Mesenchymal stem cell (in vitro differentiated cells and primary cell): ENCODE measurements around the gene PCDH15.

Source experiments
- DNase-seq: peaks from one replicate; pipeline ENCODE4 v3.0.0-alpha.2; 2013
- H2AFZ ChIP-seq: one replicate; pipeline ENCODE4 v1.6.1; 2013; ENCODE audit warnings: low read depth, mild to moderate bottlenecking, control low read depth, inconsistent platforms, low read length, moderate library complexity
- H2AK5ac ChIP-seq: 2 replicates; pipeline ENCODE4 v1.6.1; 2013; ENCODE audit warnings: low read length, moderate library complexity, mild to moderate bottlenecking, inconsistent platforms; ENCODE audit not compliant: severe bottlenecking
- H2BK120ac ChIP-seq: one replicate; pipeline ENCODE4 v1.6.1; 2013; ENCODE audit warnings: low read depth, mild to moderate bottlenecking, inconsistent platforms, low read length, moderate library complexity
- H2BK12ac ChIP-seq, 2 experiments: one replicate each; pipeline ENCODE4 v1.6.1; 2013; ENCODE audit warnings: inconsistent platforms in 2 of 2, low read length in 2 of 2, mild to moderate bottlenecking in 2 of 2, moderate library complexity in 2 of 2, control low read depth in 1 of 2
- H2BK15ac ChIP-seq: one replicate; pipeline ENCODE4 v1.6.1; 2013; ENCODE audit warnings: mild to moderate bottlenecking, low read depth, inconsistent platforms; ENCODE audit not compliant: poor library complexity, severe bottlenecking
- H2BK5ac ChIP-seq: 2 replicates; pipeline ENCODE4 v1.6.1; 2013; ENCODE audit warnings: low read depth, mild to moderate bottlenecking, low read length, control low read depth, inconsistent platforms; ENCODE audit not compliant: poor library complexity, severe bottlenecking
- H3K14ac ChIP-seq, 2 experiments: one replicate each; pipeline ENCODE4 v1.6.1; 2013; ENCODE audit warnings: inconsistent platforms in 2 of 2, low read length in 2 of 2, control low read depth in 1 of 2, mild to moderate bottlenecking in 1 of 2, moderate library complexity in 1 of 2
- H3K18ac ChIP-seq, 2 experiments: one replicate each; pipeline ENCODE4 v1.6.1; 2013; ENCODE audit warnings: inconsistent platforms in 2 of 2, low read length in 2 of 2, control low read depth in 1 of 2, low read depth in 1 of 2, mild to moderate bottlenecking in 1 of 2
- H3K23ac ChIP-seq, 2 experiments: one replicate each; pipeline ENCODE4 v1.6.1; 2013; ENCODE audit warnings: inconsistent platforms in 2 of 2, low read length in 2 of 2, mild to moderate bottlenecking in 2 of 2, moderate library complexity in 2 of 2, control low read depth in 1 of 2
- H3K27ac ChIP-seq: 2 replicates; pipeline ENCODE4 v1.5.1; 2013; ENCODE audit warnings: mild to moderate bottlenecking, moderate library complexity, low read length, control low read depth, inconsistent platforms; ENCODE audit not compliant: poor library complexity, severe bottlenecking
- H3K27me3 ChIP-seq, 2 experiments: 2 replicates each; pipeline versions ENCODE4 v1.6.1 to v1.7.0; 2013; ENCODE audit warnings: low read length in 2 of 2, mild to moderate bottlenecking in 2 of 2, moderate library complexity in 2 of 2, control low read depth in 1 of 2, inconsistent platforms in 1 of 2; ENCODE audit not compliant: control insufficient read depth in 1 of 2, insufficient read depth in 1 of 2
- H3K36me3 ChIP-seq, 2 experiments: 2 replicates each; pipeline versions ENCODE4 v1.6.1 to v1.7.0; 2013; ENCODE audit warnings: low read length in 2 of 2, control low read depth in 1 of 2, inconsistent platforms in 1 of 2, low read depth in 1 of 2, mild to moderate bottlenecking in 1 of 2; ENCODE audit not compliant: insufficient read depth in 2 of 2, control insufficient read depth in 1 of 2
- H3K4ac ChIP-seq, 2 experiments: one replicate each; pipeline ENCODE4 v1.6.1; 2013; ENCODE audit warnings: inconsistent platforms in 2 of 2, low read length in 2 of 2, mild to moderate bottlenecking in 2 of 2, moderate library complexity in 2 of 2, control low read depth in 1 of 2, low read depth in 1 of 2
- H3K4me1 ChIP-seq: 2 replicates; pipeline ENCODE4 v1.6.1; 2013; ENCODE audit warnings: low read depth, low read length, control low read depth; ENCODE audit not compliant: control insufficient read depth, insufficient read depth
- H3K4me2 ChIP-seq: 2 replicates; pipeline ENCODE4 v1.6.1; 2013; ENCODE audit warnings: low read length, mild to moderate bottlenecking, inconsistent platforms; ENCODE audit not compliant: poor library complexity, severe bottlenecking
- H3K4me3 ChIP-seq, 2 experiments: 2 replicates each; pipeline versions ENCODE4 v1.5.1 to v1.7.0; 2013; ENCODE audit warnings: low read length in 2 of 2, mild to moderate bottlenecking in 2 of 2, control low read depth in 1 of 2, low read depth in 1 of 2; ENCODE audit not compliant: insufficient read depth in 1 of 2
- H3K79me1 ChIP-seq: replicated peaks from 2 replicates; pipeline ENCODE4 v1.6.1; 2013; ENCODE audit warnings: mild to moderate bottlenecking, control low read depth, low read length, inconsistent platforms; ENCODE audit not compliant: poor library complexity, severe bottlenecking
- H3K9ac ChIP-seq: 2 replicates; pipeline ENCODE4 v1.7.0; 2013; ENCODE audit warnings: mild to moderate bottlenecking, low read length, moderate library complexity
- H3K9me3 ChIP-seq: 2 replicates; pipeline ENCODE4 v1.7.0; 2013; ENCODE audit warnings: mild to moderate bottlenecking, low read length; ENCODE audit not compliant: control insufficient read depth
- H4K8ac ChIP-seq: one replicate; pipeline ENCODE4 v1.6.1; 2013; ENCODE audit warnings: inconsistent platforms, mild to moderate bottlenecking, low read length, moderate library complexity
- H4K91ac ChIP-seq: one replicate; pipeline ENCODE4 v1.6.1; 2013; ENCODE audit warnings: mild to moderate bottlenecking, low read length, inconsistent platforms
- WGBS: methylation state at CpG from one replicate; pipeline ENCODE4 v1.1.7; 2013; ENCODE audit warnings: mixed read lengths; 5-methylcytosine and 5-hydroxymethylcytosine counted together

Gene PCDH15

GRCh38 chr10:54485971-54486370 is 315.1 kb downstream of the PCDH15 start:
- Histone ChIP-seq H3K4me1 (no peaks in the 10 kb centered on the region), H3K4ac (no peak overlapping the region), H2AFZ (no peak overlapping the region), H2BK12ac (no peak overlapping the region), H3K9me3 (no peaks in the 10 kb centered on the region), H3K36me3 (no peaks in the 10 kb centered on the region), H3K27me3 (no peaks in the 10 kb centered on the region), H3K79me1 (no peaks in the 10 kb centered on the region), H3K23ac (no peak overlapping the region), H3K4me3 (no peak overlapping the region), H2BK120ac (no peak overlapping the region), H3K4me2 (no peak overlapping the region), H3K14ac (no peak overlapping the region), H2AK5ac (no peak overlapping the region), H3K9ac (no peak overlapping the region), H3K27ac (no peak overlapping the region), H3K18ac (no peak overlapping the region), H4K8ac (no peak overlapping the region), H4K91ac (no peak overlapping the region), H2BK5ac (no peak overlapping the region), H2BK15ac (no peak overlapping the region)
- WGBS, result 81% methylated on average over 2 of the region's 2 CpGs
- DNase-seq, result no peak

GRCh38 chr10:54484186-54484585 is 316.8 kb downstream of the PCDH15 start:
- Histone ChIP-seq H3K27me3 (no peaks in the 10 kb centered on the region), H3K18ac (no peak overlapping the region), H3K9ac (no peak overlapping the region), H4K91ac (no peak overlapping the region), H3K36me3 (no peaks in the 10 kb centered on the region), H4K8ac (no peak overlapping the region), H2BK12ac (no peak overlapping the region), H2AK5ac (no peak overlapping the region), H3K4me1 (no peaks in the 10 kb centered on the region), H2AFZ (no peak overlapping the region), H3K27ac (no peak overlapping the region), H3K9me3 (no peaks in the 10 kb centered on the region), H3K14ac (no peak overlapping the region), H2BK15ac (no peak overlapping the region), H3K4me2 (no peak overlapping the region), H2BK5ac (no peak overlapping the region), H3K4me3 (no peak overlapping the region), H3K79me1 (no peaks in the 10 kb centered on the region), H3K23ac (no peak overlapping the region), H2BK120ac (no peak overlapping the region), H3K4ac (no peak overlapping the region)
- 100% methylated on average over 1 of the region's 1 CpG for WGBS
- no peak for DNase-seq

GRCh38 chr10:54478601-54479000 is 322.4 kb downstream of the PCDH15 start:
- H2BK5ac ChIP-seq, result no peak overlapping the region
- no peak overlapping the region for H3K4me2 ChIP-seq
- H3K79me1 ChIP-seq, result no peaks in the 10 kb centered on the region
- no peak overlapping the region for H3K4me3 ChIP-seq
- no peak overlapping the region for H2AFZ ChIP-seq
- no peak overlapping the region for H3K23ac ChIP-seq
- H3K9ac ChIP-seq, result no peak overlapping the region
- no peak overlapping the region for H4K91ac ChIP-seq
- H4K8ac ChIP-seq, result no peak overlapping the region
- no peak for DNase-seq
- no peaks in the 10 kb centered on the region for H3K27me3 ChIP-seq
- no peaks in the 10 kb centered on the region for H3K9me3 ChIP-seq
- H3K27ac ChIP-seq, result no peak overlapping the region
- H3K4ac ChIP-seq, result no peak overlapping the region
- no peak overlapping the region for H2BK15ac ChIP-seq
- WGBS, result 89% methylated on average over 3 of the region's 3 CpGs
- no peak overlapping the region for H2AK5ac ChIP-seq
- H2BK120ac ChIP-seq, result no peak overlapping the region
- no peaks in the 10 kb centered on the region for H3K4me1 ChIP-seq
- H3K18ac ChIP-seq, result no peak overlapping the region
- H3K14ac ChIP-seq, result no peak overlapping the region
- no peaks in the 10 kb centered on the region for H3K36me3 ChIP-seq
- H2BK12ac ChIP-seq, result no peak overlapping the region

- H3K9me3 ChIP-seq, result no peaks in the 10 kb centered on the region
- H3K4me1 ChIP-seq, result no peaks in the 10 kb centered on the region
- no peak for DNase-seq
- no peak overlapping the region for H2BK12ac ChIP-seq
- WGBS, result 100% methylated on average over 1 of the region's 4 CpGs
- H2BK15ac ChIP-seq, result no peak overlapping the region
- H4K91ac ChIP-seq, result no peak overlapping the region
- no peak overlapping the region for H3K4me3 ChIP-seq
- H3K79me1 ChIP-seq, result no peaks in the 10 kb centered on the region
- H2AFZ ChIP-seq, result no peak overlapping the region
- no peaks in the 10 kb centered on the region for H3K27me3 ChIP-seq
- no peak overlapping the region for H3K23ac ChIP-seq
- H3K9ac ChIP-seq, result no peak overlapping the region
- no peak overlapping the region for H3K4ac ChIP-seq
- H3K36me3 ChIP-seq, result no peaks in the 10 kb centered on the region
- no peak overlapping the region for H2AK5ac ChIP-seq
- H4K8ac ChIP-seq, result no peak overlapping the region
- H3K14ac ChIP-seq, result no peak overlapping the region
- no peak overlapping the region for H3K27ac ChIP-seq
- H3K18ac ChIP-seq, result no peak overlapping the region
- H2BK120ac ChIP-seq, result no peak overlapping the region
- no peak overlapping the region for H2BK5ac ChIP-seq
- no peak overlapping the region for H3K4me2 ChIP-seq
Measured at GRCh38 chr10:54477738-54478137, 323.3 kb downstream of the PCDH15 start.
